Fibroblast of mammary gland (primary cell): ENCODE results near the gene TGFB2.

Source experiments
- DNase-seq: peaks from one replicate; pipeline ENCODE4 v3.0.0-alpha.2; 2010; ENCODE audit warnings: low read depth
- H3K4me3 ChIP-seq: 2 replicates; pipeline ENCODE4 v1.5.1; 2011; ENCODE audit warnings: low read depth, mild to moderate bottlenecking, low read length, moderate library complexity; ENCODE audit not compliant: control insufficient read depth
- CTCF ChIP-seq: conservative IDR thresholded peaks from 2 replicates; pipeline ENCODE4 v1.5.1; 2011; ENCODE audit warnings: low read depth, low read length, inconsistent platforms; ENCODE audit not compliant: control insufficient read depth, insufficient read depth

Gene TGFB2

GRCh38 chr1:218330043-218330623, 15.0 kb upstream of the TGFB2 start:
- TF ChIP-seq CTCF = peak; percentile 50
- no peak overlapping the region for H3K4me3 ChIP-seq
- peak; percentile 64 for DNase-seq

GRCh38 chr1:218332416-218332815, 12.7 kb upstream of the TGFB2 start:
- peak; percentile 30 for DNase-seq
- no peak for TF ChIP-seq CTCF
- H3K4me3 ChIP-seq = no peak overlapping the region

- DNase-seq = peak; percentile 25
- TF ChIP-seq CTCF = no peak
- no peak overlapping the region for H3K4me3 ChIP-seq
These were observed 8.8 kb upstream of the TGFB2 start for GRCh38 chr1:218336328-218336727.

GRCh38 chr1:218339267-218339831, 5.8 kb upstream of the TGFB2 start:
- DNase-seq = peak; percentile 62
- peak; percentile 67 for TF ChIP-seq CTCF
- H3K4me3 ChIP-seq = no peak overlapping the region

GRCh38 chr1:218341325-218341724, 3.8 kb upstream of the TGFB2 start:
- no peak for DNase-seq
- TF ChIP-seq CTCF = no peak
- no peak overlapping the region for H3K4me3 ChIP-seq

GRCh38 chr1:218342091-218342490, 3.0 kb upstream of the TGFB2 start:
- H3K4me3 ChIP-seq = no peak overlapping the region
- no peak for DNase-seq
- no peak for TF ChIP-seq CTCF

- no peak for TF ChIP-seq CTCF
- H3K4me3 ChIP-seq = peak overlapping the region; percentile 67
- peak; percentile 67 for DNase-seq
These were observed 696 bp downstream of the TGFB2 start for GRCh38 chr1:218345673-218346390.
